Peyer's patch (tissue), 4 donors: Measurements from ENCODE around the gene TMEM220.

ENCODE experiments used
- POLR2A ChIP-seq, 2 donors: fragments of 450-650 bp; IDR thresholded peaks; one replicate each; pipeline ENCODE4 v1.5.1; 2017; ENCODE audit warnings: antibody characterized with exemption in 2 of 2, mild to moderate bottlenecking in 2 of 2, moderate library complexity in 2 of 2
- TF ChIP-seq, protein P1 (sequence below), 6 experiments: fragments of 450-650 bp in 4 of 6; fragments of 200-600 bp in 2 of 6; sonication (generic) in 1 of 6; IDR thresholded peaks; one replicate each; pipeline ENCODE4 v1.5.1; 2017 to 2019; ENCODE audit warnings: antibody characterized with exemption in 6 of 6, mild to moderate bottlenecking in 3 of 6, moderate library complexity in 1 of 6

DNA sequence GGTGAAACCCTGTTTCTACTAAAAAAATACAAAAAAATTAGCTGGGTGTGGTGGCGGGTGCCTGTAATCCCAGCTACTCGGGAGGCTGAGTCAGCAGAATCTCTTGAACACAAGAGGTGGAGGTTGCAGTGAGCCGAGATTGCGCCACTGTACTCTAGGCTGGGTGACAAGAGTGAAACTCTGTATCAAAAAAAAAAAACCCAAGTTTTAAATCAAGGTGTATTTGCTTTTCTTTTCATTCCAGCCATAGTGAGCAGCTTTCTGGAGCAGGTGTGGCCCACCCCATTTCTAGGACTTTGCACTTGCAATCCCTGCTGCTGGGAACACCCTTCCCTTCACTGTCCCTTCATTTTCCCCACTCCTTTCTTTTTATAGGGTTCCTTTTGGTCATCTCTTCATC lies 45.2 kb upstream of the TMEM220 start:
- TF ChIP-seq, protein P1, sequence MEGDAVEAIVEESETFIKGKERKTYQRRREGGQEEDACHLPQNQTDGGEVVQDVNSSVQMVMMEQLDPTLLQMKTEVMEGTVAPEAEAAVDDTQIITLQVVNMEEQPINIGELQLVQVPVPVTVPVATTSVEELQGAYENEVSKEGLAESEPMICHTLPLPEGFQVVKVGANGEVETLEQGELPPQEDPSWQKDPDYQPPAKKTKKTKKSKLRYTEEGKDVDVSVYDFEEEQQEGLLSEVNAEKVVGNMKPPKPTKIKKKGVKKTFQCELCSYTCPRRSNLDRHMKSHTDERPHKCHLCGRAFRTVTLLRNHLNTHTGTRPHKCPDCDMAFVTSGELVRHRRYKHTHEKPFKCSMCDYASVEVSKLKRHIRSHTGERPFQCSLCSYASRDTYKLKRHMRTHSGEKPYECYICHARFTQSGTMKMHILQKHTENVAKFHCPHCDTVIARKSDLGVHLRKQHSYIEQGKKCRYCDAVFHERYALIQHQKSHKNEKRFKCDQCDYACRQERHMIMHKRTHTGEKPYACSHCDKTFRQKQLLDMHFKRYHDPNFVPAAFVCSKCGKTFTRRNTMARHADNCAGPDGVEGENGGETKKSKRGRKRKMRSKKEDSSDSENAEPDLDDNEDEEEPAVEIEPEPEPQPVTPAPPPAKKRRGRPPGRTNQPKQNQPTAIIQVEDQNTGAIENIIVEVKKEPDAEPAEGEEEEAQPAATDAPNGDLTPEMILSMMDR (IDR thresholded peaks at IDR 0.05), result no peak
- TF ChIP-seq POLR2A (IDR thresholded peaks at IDR 0.05), result no peak
